NOMO-1 treated with DMSO at 0.1 percent for 48 hours (cell line): ENCODE results near the gene FOXK2.

Experiments
- DNase-seq: peaks from one replicate; lab custom pipeline; 2025; ENCODE audit not compliant: unreplicated experiment; lab: John Stamatoyannopoulos, UW

Gene FOXK2

DNA sequence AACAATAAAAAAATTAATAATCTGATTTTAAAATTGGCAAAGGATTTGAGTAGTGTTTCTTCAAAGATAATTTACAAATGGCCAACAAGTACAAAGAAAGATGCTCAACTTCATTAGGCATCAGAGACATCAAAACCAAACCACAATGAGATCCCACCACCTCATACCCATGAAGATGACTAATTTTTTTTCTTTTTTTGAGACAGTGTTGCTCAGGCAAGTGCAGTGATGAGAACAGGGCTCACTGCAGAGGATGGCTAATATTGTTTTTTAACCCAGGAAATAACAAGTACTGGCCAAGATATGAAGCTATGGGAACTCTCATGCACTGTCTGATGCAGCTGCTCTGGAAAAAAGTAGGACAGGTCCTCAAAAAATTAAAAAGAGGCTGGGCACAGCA lies 113.8 kb downstream of the FOXK2 start:
- DNase-seq = no peak

DNA sequence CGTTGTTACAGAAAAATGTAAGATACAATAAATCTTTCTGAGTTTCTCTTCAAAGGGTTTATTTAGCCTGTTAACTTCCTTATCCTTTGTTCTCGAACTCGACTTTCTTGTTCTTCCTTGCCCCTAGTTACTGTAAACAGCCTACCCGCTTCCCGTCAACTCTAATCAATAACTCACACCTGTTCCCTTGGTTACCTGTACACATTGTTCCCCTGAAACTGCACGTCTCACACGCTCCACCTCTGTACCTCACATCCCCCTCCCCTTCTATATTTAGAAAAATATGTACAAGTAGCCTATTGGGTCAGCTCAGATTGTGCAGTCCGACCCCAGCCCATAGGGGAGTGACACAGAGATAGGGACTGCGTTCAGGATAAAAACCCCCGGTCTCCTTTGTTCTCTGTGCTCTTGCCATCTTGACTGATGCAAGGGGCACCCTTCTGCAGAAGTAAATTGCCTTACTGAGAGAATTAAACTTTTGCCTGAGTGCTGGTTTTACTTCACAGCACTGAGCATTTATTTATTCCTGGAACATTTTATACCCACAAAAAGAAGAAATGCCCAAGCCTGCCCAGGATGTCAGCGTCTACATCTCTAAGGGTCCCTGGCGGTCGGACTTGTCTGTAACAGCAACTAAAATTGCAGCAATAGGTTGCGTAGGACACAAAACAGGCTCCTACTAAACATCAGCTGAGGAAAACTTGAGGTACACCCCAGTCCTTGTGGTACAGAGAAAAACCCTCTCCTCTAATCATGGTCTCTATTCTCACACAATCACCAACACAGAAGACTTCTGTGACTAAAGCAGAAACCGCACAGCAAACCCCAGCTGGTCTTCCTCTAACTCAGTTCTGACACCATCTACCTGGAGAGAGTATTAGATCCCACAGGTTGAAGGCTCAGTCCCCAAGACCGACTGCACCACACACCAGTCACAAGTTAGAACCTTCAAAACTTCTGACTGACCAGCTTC lies 117.4 kb downstream of the FOXK2 start:
- DNase-seq = no peak

GRCh38 chr17:82638183-82638773 lies 118.7 kb downstream of the FOXK2 start:
- no peak for DNase-seq

DNA sequence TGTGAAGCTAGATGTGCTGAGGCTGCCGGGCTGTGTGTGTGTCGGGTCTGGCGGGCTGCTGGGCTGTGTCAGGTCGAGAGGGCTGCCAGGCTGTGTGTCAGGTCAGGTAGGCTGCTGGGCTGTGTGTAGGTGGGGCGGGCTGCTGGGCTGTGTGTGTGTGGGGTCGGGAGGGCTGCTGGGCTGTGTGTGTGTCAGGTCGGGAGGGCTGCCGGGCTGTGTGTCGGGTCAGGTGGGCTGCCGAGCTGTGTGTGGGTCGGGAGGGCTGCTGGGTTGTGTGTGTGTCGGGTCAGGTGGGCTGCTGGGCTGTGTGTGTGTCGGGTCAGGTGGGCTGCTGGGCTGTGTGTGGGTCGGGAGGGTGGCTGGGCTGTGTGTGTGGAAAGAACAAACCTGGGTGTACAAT lies 120.1 kb downstream of the FOXK2 start:
- no peak for DNase-seq

DNA sequence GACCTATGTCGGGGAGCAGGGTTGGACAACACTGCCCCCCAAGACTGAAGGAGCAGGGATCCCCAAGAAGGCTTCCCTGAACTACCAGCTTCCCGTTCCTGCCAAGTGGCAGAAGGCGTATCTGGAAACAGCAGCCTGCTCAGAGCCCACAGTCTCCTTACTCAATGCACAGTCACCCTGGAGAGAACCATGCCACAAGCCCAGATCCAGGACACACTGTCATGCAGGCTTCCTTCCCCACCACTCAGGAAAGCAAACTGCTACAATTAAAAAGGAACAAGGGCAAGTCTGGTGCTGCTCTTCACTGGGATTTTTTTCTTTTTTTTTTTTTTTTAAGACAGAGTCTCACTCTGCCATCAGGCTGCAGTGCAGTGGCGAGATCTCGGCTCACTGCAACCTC lies 120.5 kb downstream of the FOXK2 start:
- no peak for DNase-seq

DNA sequence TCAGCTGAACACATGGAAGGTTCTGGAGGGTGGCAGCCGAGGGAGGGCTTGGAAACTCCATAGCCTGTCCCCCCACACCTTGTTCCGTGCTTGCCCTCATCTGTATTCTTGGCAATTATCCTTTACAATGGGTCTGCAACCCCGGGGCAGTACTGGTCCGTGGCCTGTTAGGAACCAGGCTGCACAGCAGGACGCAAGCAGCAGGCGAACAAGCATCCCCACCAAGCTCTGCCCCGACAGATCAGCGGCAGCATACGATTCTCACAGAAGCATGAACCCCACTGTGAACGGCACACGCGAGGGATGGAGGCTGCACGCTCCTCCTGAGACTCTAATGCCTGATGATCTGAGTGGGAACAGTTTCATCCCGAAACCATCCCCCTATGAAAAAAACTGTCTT lies 122.5 kb downstream of the FOXK2 start:
- no peak for DNase-seq

- DNase-seq = no peak
Observed at GRCh38 chr17:82644148-82644547, 124.6 kb downstream of the FOXK2 start.

DNA sequence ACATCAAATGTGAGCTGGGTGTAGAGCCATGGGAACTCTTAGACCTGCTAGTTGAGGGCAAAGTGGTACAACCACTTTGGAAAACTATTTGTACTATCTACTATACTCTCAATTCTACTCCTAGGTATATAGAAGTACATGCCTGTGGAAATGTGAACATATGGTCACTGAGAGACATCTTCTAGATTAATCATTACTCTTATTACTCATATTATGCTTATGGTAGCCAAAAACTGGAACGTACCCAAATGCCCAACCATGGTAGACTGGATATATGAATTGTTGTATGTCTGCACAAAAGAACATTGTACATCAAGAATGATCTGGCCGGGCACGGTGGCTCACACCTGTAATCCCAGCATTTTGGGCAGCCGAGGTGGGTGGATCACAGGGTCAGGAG lies 126.0 kb downstream of the FOXK2 start:
- no peak for DNase-seq

DNA sequence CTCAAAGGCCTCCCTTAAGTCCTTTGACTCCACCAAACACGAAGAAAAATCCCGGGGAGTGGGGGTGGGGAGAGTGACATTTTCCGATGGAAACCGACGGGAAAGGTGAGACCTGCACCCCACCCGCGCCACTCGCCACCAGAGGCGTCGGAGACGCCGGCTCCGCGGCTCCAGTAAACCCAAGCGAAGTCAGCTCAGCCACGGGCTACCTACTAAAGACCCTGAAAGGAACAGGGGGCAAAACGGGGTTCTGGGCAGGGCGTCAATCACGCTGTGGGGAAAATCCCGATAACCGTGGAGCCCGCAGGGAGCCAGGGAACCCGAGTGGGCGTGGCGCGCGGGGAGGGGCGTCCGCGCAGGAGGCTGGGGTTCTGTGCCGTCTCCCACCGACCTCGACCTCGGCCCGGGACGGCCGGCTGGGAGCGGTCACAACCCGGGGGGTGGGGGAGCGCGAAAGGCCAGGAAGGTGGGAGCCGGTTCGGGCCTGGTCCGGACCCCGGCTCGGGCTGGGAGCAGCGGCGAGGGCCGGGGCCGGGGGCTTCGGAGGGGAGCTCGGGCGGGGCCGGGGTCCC lies 128.1 kb downstream of the FOXK2 start:
- DNase-seq = no peak

GRCh38 chr17:82648165-82648668 lies 128.7 kb downstream of the FOXK2 start, which contains the start of gene WDR45B:
TSS of gene WDR45B (minus strand) at chr17:82648444. CDS start at chr17:82648340, 104 bp downstream.
- peak; percentile 87 for DNase-seq

DNA sequence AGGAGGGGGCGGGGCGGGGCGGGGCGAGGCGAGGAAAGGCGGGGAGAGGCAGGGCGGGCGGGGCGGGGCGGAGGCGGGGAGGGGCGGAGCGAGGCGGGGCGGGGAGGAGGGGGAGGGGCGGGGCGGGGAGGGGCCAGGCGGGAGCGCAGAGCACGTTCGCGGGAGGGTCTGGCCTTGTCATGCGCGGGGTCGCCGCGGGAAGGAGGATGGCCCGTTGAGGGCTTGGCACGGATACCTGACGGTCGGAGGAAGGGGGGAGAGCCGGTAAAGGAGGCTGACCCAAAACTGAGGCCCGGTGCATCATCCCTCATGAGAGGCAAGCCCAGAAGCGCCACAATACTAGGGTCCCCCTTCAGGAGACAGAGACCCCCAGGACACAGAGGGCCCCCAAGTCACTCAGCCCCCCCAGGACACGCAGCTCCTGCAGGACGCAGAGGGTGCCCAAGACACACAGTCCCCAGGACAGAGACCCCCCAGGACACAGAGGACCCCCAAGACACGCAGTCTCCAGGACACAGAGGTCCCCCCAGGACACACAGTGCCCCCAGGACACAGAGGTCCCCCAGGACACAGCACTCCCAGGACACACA lies 129.3 kb downstream of the FOXK2 start:
- no peak for DNase-seq

DNA sequence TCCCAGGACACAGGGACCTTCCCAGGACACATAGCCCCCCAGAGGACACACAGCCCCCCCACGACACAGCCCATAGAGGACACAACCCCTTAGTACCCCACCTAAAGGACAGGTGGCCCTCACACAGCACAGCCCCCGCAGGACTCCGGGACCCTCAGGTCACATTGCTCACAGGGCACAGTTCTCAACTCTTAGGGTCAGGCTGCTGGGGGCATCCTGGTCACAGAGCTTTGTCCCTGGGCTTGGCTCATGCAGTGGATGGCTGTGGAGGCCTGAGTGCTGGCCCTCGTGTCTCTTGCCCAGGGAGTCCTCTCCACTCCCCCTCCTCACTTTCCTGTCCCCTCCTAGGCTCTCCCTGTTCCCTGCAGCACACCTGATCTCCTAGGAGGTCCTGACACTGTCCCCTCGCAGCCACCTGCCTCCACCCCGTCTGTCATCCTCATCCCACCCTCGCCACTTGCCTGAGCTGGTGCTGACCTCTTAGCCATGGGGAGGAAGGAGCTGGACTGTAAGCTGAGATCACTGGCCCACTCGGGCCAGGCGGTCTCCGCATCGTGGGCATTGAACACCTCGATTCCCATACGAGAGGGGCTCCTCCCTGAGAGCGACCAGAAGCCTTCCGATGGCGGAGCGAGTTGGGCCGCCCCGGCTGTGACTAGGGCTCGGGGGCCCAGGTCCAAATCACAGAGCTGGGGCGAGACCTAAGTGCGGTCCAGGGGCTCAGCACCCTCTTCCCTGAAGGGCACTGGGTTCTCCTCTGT lies 130.1 kb downstream of the FOXK2 start:
- no peak for DNase-seq

GRCh38 chr17:82650723-82651122 lies 131.2 kb downstream of the FOXK2 start:
- DNase-seq = no peak

DNA sequence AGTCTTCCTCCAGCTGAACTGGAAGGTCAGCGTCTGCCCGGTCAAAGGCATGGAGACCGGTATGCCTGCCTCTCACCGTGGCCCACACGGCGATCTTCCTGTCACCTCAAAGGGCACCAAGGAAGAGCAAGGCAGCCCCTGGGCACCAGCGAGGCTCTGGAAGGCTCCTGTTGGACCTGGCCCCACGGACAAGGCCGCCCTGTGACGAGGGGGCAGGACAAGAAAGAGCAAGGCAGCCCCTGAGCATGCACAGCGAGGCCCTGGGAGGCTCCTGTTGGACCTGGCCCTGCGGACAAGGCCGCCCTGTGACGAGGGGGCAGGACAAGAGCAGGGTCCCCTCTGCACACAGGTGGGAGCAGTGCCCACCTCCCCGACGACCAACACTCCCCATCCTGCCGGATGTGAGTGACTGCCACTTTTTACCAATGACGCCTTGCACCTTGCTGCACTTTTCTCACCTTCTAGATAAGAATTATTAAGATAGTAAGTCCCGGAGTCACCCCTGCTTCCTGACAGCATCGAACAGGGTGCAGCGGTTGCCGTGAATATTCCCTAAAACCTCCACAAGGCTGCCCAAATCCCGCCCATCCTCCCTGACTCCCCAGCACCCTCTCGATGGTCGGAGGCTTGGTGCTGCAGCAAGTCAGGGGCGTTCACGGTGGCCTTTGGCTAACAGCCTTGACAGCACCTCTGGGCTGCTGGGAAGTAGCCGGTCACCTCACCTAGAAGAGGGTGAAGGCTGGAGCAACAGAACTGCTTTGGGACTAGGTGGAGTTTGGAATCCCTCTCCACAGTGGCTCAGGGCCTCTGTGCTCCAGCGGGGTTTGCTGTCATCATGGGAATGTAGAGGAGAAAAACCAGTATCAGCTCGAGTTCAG lies 134.4 kb downstream of the FOXK2 start:
- DNase-seq = no peak
